ENCODE measurements around the gene ASCL4.
A peak's percentile ranks its signal among the peaks of the same experiment; 100 is the strongest.

ASCL4 gene

GRCh38 chr12:107818984-107819383 is 44.5 kb downstream of the ASCL4 start:
- no peak for TF ChIP-seq CTCF (IDR thresholded peaks at IDR 0.05; ENCODE audit: control insufficient read depth, insufficient read depth, low read depth, low read length, missing control alignments)
- no peak overlapping the region for H3K4me3 ChIP-seq (ENCODE audit: control insufficient read depth, low read depth, low read length)
- peak; percentile 57 for DNase-seq (ENCODE audit: low read depth)

GRCh38 chr12:107822356-107822755 is 47.9 kb downstream of the ASCL4 start:
- H3K4me3 ChIP-seq (ENCODE audit: control insufficient read depth, low read depth, low read length), result no peak overlapping the region
- no peak for TF ChIP-seq CTCF (IDR thresholded peaks at IDR 0.05; ENCODE audit: control insufficient read depth, insufficient read depth, low read depth, low read length, missing control alignments)
- no peak for DNase-seq (ENCODE audit: low read depth)
